ENCODE data around the gene GPX6.
"Not testable (repeated sequence)": the region's sequence is repeated elsewhere in the genome, so short reads cannot be mapped to it uniquely, and the experiment has no call there.

The GPX6 gene, protein sequence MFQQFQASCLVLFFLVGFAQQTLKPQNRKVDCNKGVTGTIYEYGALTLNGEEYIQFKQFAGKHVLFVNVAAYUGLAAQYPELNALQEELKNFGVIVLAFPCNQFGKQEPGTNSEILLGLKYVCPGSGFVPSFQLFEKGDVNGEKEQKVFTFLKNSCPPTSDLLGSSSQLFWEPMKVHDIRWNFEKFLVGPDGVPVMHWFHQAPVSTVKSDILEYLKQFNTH

DNA sequence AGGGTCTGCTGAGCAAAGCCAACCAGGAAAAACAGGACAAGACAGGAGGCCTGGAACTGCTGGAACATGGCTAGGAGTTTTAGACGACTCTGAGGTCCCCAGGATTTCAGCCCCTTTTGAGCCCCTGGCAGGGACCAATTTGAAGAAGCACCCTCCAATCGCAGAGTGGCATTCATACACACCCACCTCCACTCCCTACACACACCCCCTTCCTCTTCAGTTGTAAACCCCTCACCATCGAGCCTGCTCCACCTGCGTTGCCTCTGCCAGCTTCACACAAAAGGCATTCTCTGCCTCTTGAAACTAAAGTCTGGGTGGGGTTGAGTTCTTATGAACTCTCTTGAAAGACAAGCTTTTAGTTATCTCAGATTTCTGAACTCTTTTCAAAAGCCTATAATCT lies at the start of gene GPX6:
TSS of gene GPX6 (minus strand) at position 118 of the 400 bp plus-strand sequence. CDS start at position 68, 50 bp downstream.
- DNase-seq (ENCODE audit: low spot score), result no peak

- no peak for DNase-seq (ENCODE audit: low spot score)
Observed at GRCh38 chr6:28563430-28564095, 48.0 kb upstream of the GPX6 start.

DNA sequence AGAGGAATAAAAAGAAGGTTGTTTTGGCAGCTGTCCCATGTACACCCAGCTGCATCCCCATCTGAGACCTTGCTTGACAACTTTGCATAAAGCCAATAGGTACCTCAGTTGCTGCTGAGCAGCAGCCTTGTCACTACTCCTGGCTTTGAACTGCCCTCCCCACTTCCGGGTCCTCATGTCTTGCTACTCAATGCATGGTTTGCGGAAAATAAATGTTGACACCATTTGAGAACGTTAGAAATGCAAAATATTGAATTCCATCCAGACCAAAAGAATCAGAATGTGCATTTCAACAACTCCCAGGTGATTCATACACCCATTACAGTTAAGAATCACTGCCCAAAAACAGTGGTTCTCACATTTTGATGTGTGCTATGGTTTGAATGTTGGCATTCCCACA lies 43.0 kb upstream of the GPX6 start:
- no peak for DNase-seq (ENCODE audit: low spot score)

GRCh38 chr6:28555136-28555535 lies 39.5 kb upstream of the GPX6 start:
- no peak for DNase-seq (ENCODE audit: low spot score)

GRCh38 chr6:28553986-28554881 lies 38.6 kb upstream of the GPX6 start:
- no peak for DNase-seq (ENCODE audit: low spot score)

DNA sequence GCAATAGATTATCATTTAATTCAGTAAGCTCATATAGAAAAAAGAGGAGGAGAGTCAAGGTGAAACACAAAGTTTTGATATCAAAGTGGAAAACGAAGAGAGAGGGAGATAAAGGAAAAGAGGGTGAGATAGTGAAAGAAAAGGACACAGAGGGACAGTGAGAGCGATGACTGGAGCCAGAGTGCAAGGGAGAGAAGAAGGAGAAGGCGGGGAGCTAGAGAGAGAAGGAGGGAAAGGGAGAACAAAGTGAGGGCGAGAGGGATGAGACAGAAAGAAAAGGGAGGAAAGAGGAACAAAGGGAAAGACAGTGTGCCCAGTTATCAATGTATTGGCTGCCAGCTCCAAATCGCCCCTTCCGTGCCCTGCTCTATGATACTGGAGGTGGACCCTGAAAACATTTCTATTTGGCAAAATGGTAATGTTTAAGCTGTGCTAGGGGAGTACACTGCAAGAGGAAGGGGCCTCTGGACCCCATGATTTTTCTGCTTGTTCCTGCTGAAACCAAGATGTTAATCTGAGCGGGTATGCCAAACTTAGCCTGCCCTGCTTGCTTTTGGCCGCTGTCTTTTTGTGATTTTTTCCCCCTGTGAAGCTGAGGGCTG lies 37.9 kb upstream of the GPX6 start:
- DNase-seq (ENCODE audit: low spot score), result no peak

- no peak for DNase-seq (ENCODE audit: low spot score)
Observed at GRCh38 chr6:28551891-28552666, 36.5 kb upstream of the GPX6 start.

GRCh38 chr6:28547003-28547402 lies 31.4 kb upstream of the GPX6 start:
- not testable (repeated sequence) for DNase-seq (ENCODE audit: low spot score)

- no peak for DNase-seq (ENCODE audit: low spot score)
Observed at GRCh38 chr6:28545955-28546354, 30.4 kb upstream of the GPX6 start.

DNA sequence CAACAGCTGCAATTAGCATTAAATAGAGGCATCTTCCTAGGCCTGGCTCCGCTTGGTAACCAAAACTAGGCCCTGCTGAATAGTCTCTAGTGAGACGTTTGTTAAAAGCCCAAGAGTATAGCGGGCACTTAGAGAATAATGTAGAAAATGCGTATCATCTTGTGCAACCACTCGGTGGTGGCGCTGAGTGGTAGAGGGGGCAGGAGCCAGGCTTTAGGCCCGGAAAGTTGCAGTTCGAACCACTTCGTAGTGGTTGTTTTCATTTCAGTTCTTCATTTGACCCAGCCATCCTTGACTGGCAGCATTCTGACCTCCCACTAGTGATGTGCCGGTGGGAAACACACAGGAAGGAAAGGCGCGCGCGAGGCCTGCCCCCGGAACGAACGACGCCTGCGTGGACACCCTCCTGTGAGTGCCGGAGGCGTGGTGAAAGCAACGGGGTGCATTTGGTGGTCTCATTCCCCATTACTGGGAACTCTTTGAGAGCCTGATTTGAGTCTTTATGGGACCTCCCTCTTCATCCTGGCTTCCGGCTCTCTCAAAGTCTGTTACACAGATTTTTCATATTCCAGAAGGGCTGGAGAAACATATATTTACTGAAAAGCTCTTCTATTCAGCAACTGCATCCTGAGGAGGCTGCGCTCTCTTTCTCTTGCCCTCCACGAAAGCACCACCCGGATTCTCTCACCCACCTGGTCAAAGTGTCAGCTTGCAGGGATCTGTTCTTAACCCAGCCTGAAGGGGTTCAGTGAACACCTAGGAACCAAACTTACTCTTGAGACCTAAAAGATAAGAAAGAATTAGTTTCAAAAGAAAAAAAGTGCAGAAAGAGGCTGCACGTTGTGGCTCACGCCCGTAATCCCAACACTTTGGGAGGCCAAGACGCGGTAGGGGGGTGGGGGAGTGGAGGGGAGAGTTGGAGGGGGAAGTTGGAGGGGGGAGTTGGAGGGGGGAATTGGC lies 28.3 kb upstream of the GPX6 start:
- peak; percentile 28 for DNase-seq (ENCODE audit: low spot score)

DNA sequence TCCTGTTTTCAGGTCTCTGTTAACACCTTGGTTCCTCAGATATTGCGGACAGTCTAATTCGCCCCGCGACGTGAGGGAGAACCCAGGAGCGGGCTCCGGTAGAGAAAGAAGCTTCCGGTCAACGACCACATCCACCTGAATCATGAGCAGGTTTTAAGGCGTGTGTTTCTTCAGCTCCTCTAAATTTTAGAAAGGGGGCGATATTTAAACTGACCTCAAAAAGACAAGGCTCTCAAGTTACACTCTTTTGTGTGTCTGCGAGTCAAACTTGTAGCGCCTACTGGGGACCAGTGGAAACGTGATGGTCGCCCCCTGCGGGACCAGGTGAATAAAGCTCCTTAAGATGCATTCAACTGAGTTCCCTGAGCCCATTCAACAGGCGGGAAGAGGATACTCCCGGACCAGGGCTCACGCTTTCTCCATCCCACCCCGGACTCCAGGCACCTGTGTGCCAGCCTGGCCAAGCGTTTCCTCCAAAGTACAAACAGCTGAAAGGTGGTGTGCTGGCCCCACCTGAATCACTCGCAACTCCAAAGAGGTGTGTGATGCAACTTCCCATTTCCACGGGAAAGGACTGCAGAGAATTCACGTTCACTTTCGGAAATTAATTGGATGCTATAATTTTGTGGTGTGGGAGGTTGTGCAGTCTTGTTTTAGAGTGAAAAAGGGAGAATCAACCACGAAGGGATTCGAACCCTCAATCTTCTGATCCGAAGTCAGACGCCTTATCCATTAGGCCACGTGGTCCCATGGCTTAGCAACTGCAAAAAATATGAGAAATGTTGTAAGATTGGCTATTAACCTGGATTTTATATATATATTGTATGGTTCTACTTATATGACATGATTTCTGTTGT lies 27.1 kb upstream of the GPX6 start:
- DNase-seq (ENCODE audit: low spot score), result peak; percentile 88

GRCh38 chr6:28541996-28542395 lies 26.4 kb upstream of the GPX6 start:
- DNase-seq (ENCODE audit: low spot score), result no peak

DNA sequence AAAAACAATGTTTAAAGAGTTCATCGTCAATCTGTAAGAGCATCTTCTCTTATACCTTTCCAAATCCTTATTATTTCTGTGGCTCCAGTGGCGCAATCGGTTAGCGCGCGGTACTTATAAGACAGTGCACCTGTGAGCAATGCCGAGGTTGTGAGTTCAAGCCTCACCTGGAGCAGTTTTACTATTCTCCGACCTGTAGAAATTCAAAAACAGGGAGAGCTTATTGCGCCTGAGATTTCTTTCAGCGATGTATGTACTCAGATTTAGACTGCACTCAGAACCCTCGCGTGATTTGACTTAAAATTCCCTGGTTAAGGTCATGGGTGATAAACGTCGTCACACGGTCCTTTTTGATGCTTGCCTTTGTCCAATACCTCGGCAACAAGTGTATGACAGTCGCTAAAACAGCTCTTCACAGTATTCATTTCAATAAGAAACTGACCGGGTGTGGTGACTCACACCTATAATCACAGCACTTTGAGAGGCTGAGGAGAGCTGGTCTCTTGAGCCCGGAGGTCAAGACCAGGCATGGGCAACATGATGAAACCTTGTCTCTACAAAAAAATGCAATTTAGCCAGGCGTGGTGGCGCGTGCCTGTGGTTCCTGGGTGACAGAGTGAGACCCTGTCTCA lies 22.0 kb upstream of the GPX6 start:
- no peak for DNase-seq (ENCODE audit: low spot score)

DNA sequence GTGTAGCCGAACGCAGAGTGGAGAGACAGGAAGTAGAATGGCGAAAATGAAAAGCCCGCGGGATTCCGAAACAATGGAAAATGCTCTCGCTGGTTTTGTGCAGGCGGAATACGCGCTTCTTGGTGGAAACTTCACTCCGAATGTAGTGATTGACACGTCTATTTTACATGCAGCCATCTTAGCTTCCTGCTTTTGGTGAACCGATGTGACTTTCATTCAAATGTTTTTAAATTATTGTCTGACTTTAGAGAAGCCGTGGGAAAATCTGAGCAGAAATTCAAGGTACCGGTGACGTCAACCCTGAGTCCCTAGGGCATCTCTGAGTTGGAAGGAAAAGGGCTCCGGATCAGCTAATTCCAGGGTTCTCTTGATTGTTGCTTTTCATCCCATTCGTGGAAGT lies 21.5 kb upstream of the GPX6 start:
- DNase-seq (ENCODE audit: low spot score), result no peak

DNA sequence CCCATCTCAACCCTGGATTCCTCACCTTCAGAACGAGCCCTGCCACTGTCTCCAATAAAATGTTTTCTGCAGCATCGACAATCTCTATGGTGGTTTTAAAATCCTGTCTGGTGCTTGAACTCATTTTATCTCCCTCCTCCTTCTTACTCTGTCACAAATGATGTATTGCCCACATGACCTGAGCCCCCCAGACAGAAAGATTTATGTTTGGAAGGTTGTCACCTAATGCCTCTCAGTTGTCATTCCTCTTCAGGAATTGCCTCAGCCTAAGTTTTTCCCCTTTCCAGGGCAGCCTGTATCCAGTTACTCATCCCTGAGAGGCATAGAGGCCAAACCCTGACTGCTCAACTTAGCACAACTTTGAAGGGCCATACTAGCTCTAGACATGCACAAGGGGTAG lies 19.3 kb upstream of the GPX6 start:
- DNase-seq (ENCODE audit: low spot score), result no peak

GRCh38 chr6:28534306-28534705 lies 18.7 kb upstream of the GPX6 start:
- DNase-seq (ENCODE audit: low spot score), result no peak

GRCh38 chr6:28531479-28532128 lies 16.0 kb upstream of the GPX6 start:
- no peak for DNase-seq (ENCODE audit: low spot score)

DNA sequence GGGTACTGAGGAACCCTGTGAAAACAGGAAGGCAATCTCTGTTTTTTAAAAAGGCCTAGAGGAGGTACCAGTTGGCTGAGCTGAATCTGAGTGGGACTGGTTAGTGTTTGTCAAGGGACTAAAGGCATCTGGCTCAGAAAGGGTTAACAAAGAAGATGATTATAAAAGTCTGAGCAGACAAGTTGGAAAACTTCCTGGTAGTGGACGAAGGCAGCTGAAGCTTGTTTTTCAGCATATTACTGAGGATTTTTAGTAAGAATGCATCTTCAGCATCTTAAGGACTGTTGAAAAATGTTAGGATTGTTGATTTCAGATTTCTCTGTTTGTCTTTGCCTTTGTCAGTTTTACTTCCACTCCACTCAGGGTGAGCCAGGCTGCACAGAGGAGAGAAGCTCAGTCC lies 15.2 kb upstream of the GPX6 start:
- DNase-seq (ENCODE audit: low spot score), result no peak

Measured in NAMALWA (cell line).